ENCODE results near the gene SEC24C. TPM values are rescaled to one million over a fixed set of nuclear protein-coding genes. Genes with fewer than 3 reads are reported as not detected.

SEC24C gene
- total RNA-seq, 1 experiment from 2014 or later, result 113 TPM

DNA sequence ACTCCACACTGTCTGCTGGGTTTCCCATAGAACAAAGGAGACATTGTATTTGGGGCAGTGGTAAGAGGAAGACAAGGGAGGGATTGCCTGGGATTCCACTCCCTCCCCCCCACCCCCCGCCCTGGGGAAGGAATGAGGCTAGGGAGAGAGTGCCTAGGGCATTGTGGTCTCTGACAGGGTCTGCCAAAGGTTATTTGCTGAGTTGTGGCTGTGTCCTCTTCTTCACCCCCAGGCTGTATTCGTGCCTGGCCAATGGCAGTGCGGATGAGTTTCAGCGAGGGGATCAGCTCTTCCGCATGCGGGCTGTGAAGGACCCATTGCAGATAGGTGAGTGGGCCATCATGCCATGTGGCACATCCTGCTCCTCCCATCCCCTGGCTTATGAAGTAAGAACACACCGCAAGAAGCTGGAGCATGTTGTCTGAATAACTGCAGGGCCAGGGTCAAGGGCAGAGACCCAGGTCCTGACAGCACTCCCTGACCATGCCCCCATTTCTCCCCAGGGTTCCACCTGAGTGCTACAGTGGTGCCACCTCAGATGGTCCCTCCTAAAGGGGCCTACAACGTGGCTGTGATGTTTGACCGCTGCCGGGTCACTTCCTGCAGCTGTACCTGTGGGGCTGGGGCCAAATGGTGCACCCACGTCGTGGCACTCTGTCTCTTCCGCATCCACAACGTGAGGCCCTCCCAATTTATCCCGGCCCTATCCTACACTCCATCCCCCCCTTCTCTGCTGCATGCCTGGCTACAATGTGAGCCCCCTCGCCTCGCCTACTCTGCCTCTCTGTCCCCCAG is 44.9 kb downstream of the SEC24C start:
- intact Hi-C loops (cut with micrococcal nuclease; ENCODE audit: unreplicated experiment) (no loop called here), in situ Hi-C loops (cut with HindIII; ENCODE audit: low pct_unique_long_range_greater_than_20kb, low sequenced_read_pairs) (no loop called here)
- DNase-seq (ENCODE audit: low read depth, low spot score) (no peak), ATAC-seq (no peak)
- no peak for TF ChIP-seq SIN3A (IDR thresholded peaks at IDR 0.05; ENCODE audit: borderline replicate concordance, insufficient read depth, low read depth, low read length)
- no peak for TF ChIP-seq POLR2AphosphoS5 (IDR thresholded peaks at IDR 0.05; ENCODE audit: low read depth, low read length)
- TF ChIP-seq TCF7L2 (IDR thresholded peaks at IDR 0.05; ENCODE audit: low read depth, low read length), result no peak
- TF ChIP-seq, protein P1, sequence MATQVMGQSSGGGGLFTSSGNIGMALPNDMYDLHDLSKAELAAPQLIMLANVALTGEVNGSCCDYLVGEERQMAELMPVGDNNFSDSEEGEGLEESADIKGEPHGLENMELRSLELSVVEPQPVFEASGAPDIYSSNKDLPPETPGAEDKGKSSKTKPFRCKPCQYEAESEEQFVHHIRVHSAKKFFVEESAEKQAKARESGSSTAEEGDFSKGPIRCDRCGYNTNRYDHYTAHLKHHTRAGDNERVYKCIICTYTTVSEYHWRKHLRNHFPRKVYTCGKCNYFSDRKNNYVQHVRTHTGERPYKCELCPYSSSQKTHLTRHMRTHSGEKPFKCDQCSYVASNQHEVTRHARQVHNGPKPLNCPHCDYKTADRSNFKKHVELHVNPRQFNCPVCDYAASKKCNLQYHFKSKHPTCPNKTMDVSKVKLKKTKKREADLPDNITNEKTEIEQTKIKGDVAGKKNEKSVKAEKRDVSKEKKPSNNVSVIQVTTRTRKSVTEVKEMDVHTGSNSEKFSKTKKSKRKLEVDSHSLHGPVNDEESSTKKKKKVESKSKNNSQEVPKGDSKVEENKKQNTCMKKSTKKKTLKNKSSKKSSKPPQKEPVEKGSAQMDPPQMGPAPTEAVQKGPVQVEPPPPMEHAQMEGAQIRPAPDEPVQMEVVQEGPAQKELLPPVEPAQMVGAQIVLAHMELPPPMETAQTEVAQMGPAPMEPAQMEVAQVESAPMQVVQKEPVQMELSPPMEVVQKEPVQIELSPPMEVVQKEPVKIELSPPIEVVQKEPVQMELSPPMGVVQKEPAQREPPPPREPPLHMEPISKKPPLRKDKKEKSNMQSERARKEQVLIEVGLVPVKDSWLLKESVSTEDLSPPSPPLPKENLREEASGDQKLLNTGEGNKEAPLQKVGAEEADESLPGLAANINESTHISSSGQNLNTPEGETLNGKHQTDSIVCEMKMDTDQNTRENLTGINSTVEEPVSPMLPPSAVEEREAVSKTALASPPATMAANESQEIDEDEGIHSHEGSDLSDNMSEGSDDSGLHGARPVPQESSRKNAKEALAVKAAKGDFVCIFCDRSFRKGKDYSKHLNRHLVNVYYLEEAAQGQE (IDR thresholded peaks at IDR 0.05; ENCODE audit: insufficient read depth in 1 of 2, low read depth in 2 of 2, low read length in 1 of 2), result no peak
- TF ChIP-seq, protein P2, sequence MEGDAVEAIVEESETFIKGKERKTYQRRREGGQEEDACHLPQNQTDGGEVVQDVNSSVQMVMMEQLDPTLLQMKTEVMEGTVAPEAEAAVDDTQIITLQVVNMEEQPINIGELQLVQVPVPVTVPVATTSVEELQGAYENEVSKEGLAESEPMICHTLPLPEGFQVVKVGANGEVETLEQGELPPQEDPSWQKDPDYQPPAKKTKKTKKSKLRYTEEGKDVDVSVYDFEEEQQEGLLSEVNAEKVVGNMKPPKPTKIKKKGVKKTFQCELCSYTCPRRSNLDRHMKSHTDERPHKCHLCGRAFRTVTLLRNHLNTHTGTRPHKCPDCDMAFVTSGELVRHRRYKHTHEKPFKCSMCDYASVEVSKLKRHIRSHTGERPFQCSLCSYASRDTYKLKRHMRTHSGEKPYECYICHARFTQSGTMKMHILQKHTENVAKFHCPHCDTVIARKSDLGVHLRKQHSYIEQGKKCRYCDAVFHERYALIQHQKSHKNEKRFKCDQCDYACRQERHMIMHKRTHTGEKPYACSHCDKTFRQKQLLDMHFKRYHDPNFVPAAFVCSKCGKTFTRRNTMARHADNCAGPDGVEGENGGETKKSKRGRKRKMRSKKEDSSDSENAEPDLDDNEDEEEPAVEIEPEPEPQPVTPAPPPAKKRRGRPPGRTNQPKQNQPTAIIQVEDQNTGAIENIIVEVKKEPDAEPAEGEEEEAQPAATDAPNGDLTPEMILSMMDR (IDR thresholded peaks at IDR 0.05), result no peak
- BruUV-seq (replicated peaks), result no TSS peak
- ChIA-PET POLR2A (no interaction called here), CTCF (interaction anchor here (0.5 to 0.6 kb wide), 2 partner anchors 145 to 146 kb away, joined by 6 to 7 read pairs; no protein-coding TSS in a partner anchor)
- Histone ChIP-seq H3K27ac (ENCODE audit: low read length) (no peak overlapping the region), H3K36me3 (ENCODE audit: control insufficient read depth, insufficient read depth, low read length) (peaks cover 13% of the 10 kb centered on the region; the same call in 1 of the 2 replicates), H3K9me3 (ENCODE audit: control insufficient read depth, insufficient read depth, low read depth, low read length) (no peaks in the 10 kb centered on the region), H3K4me1 (ENCODE audit: control insufficient read depth, insufficient read depth, low read length) (peaks cover 6% of the 10 kb centered on the region; the same call in 1 of the 2 replicates), H3K4me3 (ENCODE audit: low read depth in 2 of 2, low read length in 2 of 2) (no peak overlapping the region), H3K27me3 (ENCODE audit: control insufficient read depth, insufficient read depth, low read length) (no peaks in the 10 kb centered on the region)

DNA sequence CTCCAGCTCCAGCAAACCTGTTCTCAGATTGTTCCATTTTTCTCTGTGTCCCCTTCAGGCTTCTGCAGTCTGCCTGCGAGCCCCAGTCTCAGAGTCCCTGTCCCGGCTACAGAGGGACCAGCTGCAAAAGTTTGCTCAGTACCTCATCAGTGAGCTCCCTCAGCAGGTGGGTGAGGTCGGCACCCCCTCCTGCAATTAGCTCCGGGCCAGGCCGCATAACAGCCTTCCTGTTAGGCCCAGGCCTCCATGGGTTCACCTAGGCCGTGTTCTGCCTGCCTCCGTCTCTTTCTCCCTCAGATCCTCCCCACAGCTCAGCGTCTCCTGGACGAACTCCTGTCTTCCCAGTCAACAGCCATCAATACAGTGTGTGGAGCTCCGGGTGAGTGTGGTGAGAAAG is 45.5 kb downstream of the SEC24C start:
- TF ChIP-seq POLR2AphosphoS5 (IDR thresholded peaks at IDR 0.05; ENCODE audit: low read depth, low read length) (no peak), TCF7L2 (IDR thresholded peaks at IDR 0.05; ENCODE audit: low read depth, low read length) (no peak), SIN3A (IDR thresholded peaks at IDR 0.05; ENCODE audit: borderline replicate concordance, insufficient read depth, low read depth, low read length) (no peak)
- TF ChIP-seq, protein P1 (IDR thresholded peaks at IDR 0.05; ENCODE audit: insufficient read depth in 1 of 2, low read depth in 2 of 2, low read length in 1 of 2), result no peak
- TF ChIP-seq, protein P2 (IDR thresholded peaks at IDR 0.05), result no peak
- no peak for DNase-seq (ENCODE audit: low read depth, low spot score)
- H3K27ac ChIP-seq (ENCODE audit: low read length), result no peak overlapping the region
- no peak for ATAC-seq
- POLR2A ChIA-PET, result no interaction called here
- peaks cover 17% of the 10 kb centered on the region; the same call in 1 of the 2 replicates for H3K36me3 ChIP-seq (ENCODE audit: control insufficient read depth, insufficient read depth, low read length)
- BruUV-seq (replicated peaks), result no TSS peak
- intact Hi-C loops (cut with micrococcal nuclease; ENCODE audit: unreplicated experiment) (no loop called here), in situ Hi-C loops (cut with HindIII; ENCODE audit: low pct_unique_long_range_greater_than_20kb, low sequenced_read_pairs) (no loop called here)
- no peaks in the 10 kb centered on the region for H3K9me3 ChIP-seq (ENCODE audit: control insufficient read depth, insufficient read depth, low read depth, low read length)
- no peak overlapping the region for H3K4me3 ChIP-seq (ENCODE audit: low read depth in 2 of 2, low read length in 2 of 2)
- CTCF ChIA-PET, result interaction anchor here (0.6 kb wide), 1 partner anchor 56 kb away, joined by 9 read pairs; no protein-coding TSS in a partner anchor
- H3K27me3 ChIP-seq (ENCODE audit: control insufficient read depth, insufficient read depth, low read length), result no peaks in the 10 kb centered on the region
- peaks cover 3% of the 10 kb centered on the region; the same call in 1 of the 2 replicates for H3K4me1 ChIP-seq (ENCODE audit: control insufficient read depth, insufficient read depth, low read length)

Data from Panc1 (cell line).